RWPE1 (cell line): ENCODE results near the gene SPANXN3.
"Not testable (repeated sequence)": the region's sequence is repeated elsewhere in the genome, so short reads cannot be mapped to it uniquely, and the experiment has no call there.

Experiments
- CTCF ChIA-PET: fragments of 350-600 bp; sonication (Branson Sonifier 250); formaldehyde crosslinking; extraction: SDS; loops from one replicate; lab custom pipeline; 2021; lab: Yijun Ruan, JAX
- POLR2A ChIA-PET: fragments of 400-600 bp; formaldehyde crosslinking; extraction: SDS; loops from one replicate; lab custom pipeline; 2020; ENCODE audit warnings: antibody characterized with exemption; ENCODE audit not compliant: low non-redundant PET; lab: Yijun Ruan, JAX
- DNase-seq: peaks from one replicate; pipeline ENCODE4 v3.0.0; 2012; ENCODE audit warnings: low spot score
- H3K27ac ChIP-seq: fragments of 450-650 bp; 2 replicates; pipeline ENCODE4 v1.5.1; 2017
- TF ChIP-seq, protein P1 (sequence below): fragments of 450-650 bp; conservative IDR thresholded peaks from 2 replicates; pipeline ENCODE4 v1.5.1; 2017; ENCODE audit warnings: low read depth, mild to moderate bottlenecking

Gene SPANXN3, protein sequence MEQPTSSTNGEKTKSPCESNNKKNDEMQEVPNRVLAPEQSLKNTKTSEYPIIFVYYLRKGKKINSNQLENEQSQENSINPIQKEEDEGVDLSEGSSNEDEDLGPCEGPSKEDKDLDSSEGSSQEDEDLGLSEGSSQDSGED

DNA sequence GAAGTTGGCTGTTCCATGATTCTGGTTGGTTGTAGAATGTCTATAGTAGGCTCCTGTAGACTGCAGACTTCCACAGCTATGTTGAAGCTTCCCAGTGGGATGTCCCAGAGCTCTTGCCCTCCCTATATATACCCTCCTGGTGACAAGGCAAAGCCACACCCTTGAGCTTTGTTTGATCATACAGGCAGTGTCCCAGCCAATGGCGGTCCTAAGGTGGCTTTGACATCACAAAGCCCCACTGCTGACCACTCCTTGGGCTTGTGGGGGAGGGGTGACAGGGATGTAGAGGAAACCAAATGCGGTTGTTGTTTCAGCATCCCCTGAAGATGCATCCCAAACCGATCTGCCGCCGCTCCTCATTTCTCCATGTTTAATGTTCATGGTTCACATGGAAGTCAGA is at the start of gene SPANXN3:
SPANXN3 (minus strand) TSS at position 101 of the 400 bp plus-strand sequence; CDS start at position 17, 84 bp downstream.
- CTCF ChIA-PET, DNase-seq, H3K27ac ChIP-seq, POLR2A ChIA-PET: not testable (repeated sequence)

DNA sequence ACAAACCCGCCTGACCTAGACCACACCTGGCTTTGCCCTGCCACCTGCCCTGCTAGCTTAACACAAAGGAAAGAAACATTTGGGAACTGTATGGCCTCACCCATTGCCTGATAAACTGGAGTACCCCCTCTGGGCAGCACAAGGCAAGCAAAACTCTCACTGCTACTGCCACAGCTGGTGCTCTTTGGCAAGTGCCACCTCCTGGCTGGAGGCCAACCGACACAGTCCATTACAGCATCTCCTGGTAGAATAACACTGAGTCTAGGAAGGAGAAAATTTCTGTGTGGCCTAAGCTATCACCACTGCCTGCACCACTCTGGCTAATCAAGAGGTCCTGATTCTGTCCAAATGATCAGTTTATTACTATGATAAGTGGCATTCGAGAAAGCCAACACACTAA is 18.9 kb upstream of the SPANXN3 start:
- TF ChIP-seq, protein P1, sequence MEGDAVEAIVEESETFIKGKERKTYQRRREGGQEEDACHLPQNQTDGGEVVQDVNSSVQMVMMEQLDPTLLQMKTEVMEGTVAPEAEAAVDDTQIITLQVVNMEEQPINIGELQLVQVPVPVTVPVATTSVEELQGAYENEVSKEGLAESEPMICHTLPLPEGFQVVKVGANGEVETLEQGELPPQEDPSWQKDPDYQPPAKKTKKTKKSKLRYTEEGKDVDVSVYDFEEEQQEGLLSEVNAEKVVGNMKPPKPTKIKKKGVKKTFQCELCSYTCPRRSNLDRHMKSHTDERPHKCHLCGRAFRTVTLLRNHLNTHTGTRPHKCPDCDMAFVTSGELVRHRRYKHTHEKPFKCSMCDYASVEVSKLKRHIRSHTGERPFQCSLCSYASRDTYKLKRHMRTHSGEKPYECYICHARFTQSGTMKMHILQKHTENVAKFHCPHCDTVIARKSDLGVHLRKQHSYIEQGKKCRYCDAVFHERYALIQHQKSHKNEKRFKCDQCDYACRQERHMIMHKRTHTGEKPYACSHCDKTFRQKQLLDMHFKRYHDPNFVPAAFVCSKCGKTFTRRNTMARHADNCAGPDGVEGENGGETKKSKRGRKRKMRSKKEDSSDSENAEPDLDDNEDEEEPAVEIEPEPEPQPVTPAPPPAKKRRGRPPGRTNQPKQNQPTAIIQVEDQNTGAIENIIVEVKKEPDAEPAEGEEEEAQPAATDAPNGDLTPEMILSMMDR: no peak
- DNase-seq: no peak
- CTCF ChIA-PET: no interaction called here
- H3K27ac ChIP-seq: no peak overlapping the region
- POLR2A ChIA-PET: no interaction called here

DNA sequence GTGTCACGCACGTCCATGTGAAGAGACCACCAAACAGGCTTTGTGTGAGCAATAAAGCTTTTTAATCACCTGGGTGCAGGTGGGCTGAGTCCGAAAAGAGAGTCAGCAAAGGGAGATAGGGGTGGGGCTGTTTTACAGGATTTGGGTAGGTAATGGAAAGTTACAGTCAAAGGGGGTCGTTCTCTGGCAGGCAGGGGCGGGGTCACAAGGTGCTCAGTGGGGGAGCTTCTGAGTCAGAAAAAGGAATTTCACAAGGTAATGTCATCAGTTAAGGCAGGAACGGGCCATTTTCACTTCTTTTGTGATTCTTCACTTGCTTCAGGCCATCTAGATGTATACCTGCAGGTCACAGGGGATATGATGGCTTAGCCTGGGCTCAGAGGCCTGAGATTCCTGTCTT is 15.1 kb downstream of the SPANXN3 start:
- CTCF ChIA-PET, H3K27ac ChIP-seq, DNase-seq, POLR2A ChIA-PET: not testable (repeated sequence)

DNA sequence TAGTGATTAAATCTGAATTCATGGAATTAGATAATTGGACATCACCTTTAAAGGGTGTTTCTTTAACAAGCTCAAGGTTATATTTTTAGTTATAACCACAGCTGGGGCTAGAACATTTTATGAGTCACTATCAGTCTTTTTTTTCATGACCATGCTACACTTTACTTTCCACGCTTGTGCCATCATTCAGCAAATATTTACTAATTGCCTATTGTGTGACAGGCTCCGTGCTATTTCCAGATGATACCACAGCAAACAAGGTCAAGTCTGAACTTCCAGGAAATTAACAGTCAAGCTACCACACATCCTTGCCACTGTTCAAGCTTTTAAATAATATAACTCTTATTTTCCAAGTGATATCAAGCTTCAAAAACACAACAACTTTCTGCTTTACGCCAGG is 16.5 kb downstream of the SPANXN3 start:
- DNase-seq: no peak
- H3K27ac ChIP-seq: no peak overlapping the region
- POLR2A ChIA-PET: no interaction called here
- CTCF ChIA-PET: no interaction called here
- TF ChIP-seq, protein P1: no peak

DNA sequence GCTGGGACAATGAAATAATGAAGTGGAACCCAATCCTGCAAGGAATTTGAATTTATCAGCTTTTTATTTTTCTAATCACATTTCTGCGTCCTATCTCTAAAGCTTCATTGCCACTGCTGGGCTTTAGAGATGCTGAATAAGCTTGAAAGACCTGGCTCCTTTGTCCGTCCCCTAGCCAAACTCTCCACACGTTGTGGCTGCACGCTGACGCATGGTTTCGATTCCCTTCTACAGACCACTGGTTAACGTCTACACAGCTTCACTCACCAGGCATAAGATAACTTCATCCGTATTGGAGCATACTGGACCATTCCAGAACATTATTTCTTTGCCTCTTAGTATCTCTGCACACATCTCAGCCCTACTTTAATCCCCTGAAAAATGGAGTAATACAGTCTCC is 31.2 kb downstream of the SPANXN3 start:
- DNase-seq: no peak
- TF ChIP-seq, protein P1: no peak
- H3K27ac ChIP-seq: no peak overlapping the region
- ChIA-PET CTCF (no interaction called here), POLR2A (no interaction called here)

DNA sequence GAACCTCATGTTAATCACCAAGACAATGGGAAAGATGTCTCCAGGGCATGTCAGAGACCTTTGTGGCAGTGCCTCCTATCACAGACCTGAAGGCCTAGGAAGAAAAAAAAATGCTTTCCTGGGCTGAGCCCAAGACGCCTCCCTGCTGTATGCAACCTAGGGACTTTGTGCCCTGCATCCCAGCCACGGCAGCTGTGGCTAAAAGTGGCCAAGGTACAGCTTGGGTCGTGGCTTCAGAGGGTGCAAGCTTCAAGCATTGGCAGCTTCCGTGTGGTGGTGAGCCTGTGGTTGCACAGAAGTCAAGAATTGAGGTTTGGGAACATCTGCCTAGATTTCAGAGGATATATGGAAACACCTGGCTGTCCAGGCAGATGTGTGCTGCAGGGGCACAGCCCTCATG is 40.5 kb downstream of the SPANXN3 start:
- DNase-seq: no peak
- CTCF ChIA-PET: no interaction called here
- no peak overlapping the region for H3K27ac ChIP-seq
- POLR2A ChIA-PET: no interaction called here
- TF ChIP-seq, protein P1: no peak

DNA sequence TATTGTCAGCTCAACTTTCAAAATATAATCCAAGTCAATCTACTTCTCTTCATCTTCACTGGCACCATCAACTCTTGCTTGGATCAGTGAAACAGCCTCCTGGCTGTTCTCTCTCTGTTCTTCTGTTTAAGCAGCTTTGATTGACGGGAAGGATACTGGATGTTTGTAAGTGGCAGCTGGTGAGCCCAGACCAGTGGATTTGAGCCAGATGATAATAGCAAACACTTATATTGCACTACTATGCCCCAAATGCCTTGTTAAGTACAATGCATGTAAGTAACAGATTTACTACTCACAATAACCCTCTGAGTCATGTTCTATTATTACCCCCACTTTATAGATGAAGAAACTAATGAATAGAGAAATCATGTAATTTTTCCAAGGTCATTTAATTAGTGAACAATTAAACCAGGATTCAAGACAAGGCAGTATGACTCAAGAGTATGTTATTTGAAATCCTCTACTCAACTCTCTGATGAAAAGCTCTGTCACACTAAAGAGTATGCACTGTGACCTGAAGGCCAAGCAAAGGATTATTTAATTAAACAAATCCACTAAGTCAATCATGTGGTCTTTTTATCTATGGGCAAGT is 44.8 kb downstream of the SPANXN3 start:
- POLR2A ChIA-PET: no interaction called here
- CTCF ChIA-PET: no interaction called here
- no peak for DNase-seq
- H3K27ac ChIP-seq: no peak overlapping the region
- TF ChIP-seq, protein P1: no peak

DNA sequence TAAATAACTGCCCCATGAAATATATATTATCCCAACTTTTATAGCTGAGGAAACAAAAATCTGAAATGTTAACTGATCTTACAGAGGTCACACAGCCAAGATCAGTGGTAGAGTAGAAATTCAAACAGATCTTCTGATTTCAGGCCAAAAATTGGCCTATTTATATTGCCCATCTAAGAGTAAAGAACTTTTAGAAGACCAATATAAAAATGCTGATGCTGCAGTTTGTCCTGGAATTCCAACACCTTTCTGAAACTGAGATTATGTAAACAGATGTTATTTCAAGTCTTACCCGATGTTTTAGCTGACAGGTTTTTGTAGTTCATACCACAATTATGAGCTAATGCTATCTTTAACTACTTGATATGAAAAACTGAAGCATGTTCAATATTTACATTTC is 51.1 kb downstream of the SPANXN3 start:
- TF ChIP-seq, protein P1: no peak
- POLR2A ChIA-PET: no interaction called here
- no peak for DNase-seq
- H3K27ac ChIP-seq: no peak overlapping the region
- CTCF ChIA-PET: no interaction called here
